Measurements from ENCODE around the gene TRIM52.

GRCh38 chr5:181231432-181231831, 29.5 kb downstream of the TRIM52 start:
- TF ChIP-seq CTCF (IDR thresholded peaks at IDR 0.05; ENCODE audit: low read depth, low read length), result no peak
- TF ChIP-seq EZH2phosphoT487 (IDR thresholded peaks at IDR 0.05; ENCODE audit: low read depth), result no peak
